Activated CD8-positive, alpha-beta memory T cell treated with anti-CD3 and anti-CD28 coated beads for 24 hours (primary cell): ENCODE data around the gene GSPT2.
"Not testable (repeated sequence)": the region's sequence is repeated elsewhere in the genome, so short reads cannot be mapped to it uniquely, and the experiment has no call there.

Source experiments
- DNase-seq: peaks from one replicate; pipeline ENCODE4 v3.0.0-alpha.2; 2020

GSPT2 gene

DNA sequence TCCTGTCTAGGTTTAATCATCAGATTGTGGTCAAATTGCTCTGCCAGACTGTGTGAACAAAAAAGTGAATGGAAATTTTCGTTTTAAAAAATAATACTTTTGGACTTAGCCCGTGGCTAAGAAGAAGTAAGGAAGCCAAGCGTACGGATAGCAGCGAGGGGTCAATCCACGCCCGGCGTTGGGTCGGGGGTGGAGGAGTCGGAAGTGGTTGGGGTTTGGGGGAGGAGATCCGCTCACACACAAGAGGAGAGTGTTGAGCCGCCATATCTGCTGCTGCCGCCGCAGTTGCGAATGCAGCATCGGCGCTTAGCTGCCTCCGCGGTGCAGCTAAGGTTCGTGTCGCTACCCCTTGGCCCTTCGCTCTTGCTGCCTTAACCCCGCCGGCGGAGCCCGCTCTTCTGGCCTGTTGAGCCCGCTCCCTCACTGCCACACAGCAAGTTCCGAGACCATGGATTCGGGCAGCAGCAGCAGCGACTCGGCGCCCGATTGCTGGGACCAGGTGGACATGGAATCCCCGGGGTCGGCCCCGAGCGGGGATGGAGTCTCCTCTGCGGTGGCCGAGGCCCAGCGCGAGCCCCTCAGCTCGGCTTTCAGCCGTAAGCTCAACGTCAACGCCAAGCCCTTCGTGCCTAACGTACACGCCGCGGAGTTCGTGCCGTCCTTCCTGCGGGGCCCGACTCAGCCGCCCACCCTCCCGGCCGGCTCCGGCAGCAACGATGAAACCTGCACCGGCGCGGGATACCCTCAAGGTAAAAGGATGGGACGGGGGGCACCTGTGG is at the start of gene GSPT2:
Gene GSPT2, plus strand, starts transcription at position 264 of the 779 bp plus-strand sequence. Its CDS starts 185 bp downstream, at position 449.
- DNase-seq = peak; percentile 75

DNA sequence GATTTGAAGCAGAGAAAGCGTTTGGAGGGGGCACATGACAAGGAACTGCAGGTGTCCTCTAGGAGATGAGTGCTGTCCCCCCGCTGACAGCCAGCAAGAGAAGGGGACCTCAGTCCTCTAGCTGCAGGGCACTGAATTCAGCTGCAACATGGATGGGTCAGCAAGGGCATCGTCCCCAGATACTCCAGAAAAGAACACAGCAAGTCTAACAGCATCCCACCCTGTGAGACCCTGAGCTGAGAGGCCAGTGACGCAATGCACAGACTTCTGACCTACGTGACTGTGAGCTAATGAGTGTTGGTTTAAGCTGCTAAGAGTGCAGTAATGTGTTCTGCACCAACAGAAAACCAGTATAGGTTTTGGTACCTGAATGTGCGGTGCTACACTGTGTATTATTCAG is 49.0 kb upstream of the GSPT2 start:
- no peak for DNase-seq

DNA sequence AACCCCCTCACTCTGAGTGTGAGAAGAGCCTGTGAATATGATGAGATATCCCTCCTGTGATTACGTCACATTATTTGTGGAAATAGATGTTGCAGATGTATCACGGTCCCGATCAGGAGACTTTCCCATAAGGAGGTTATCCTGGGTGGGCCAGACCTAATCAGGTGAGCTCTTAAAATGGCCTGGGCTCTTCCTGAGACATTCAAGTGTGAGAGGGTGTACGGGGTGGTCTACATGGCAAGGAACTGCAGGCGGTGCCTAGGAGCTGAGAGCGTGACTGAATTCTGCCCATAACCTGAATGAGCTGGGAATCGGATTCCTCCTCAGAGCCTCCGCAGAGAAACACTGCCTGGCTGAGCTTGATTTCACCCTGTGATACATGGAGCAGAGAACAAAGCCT is 45.8 kb upstream of the GSPT2 start:
- peak; percentile 40 for DNase-seq

DNA sequence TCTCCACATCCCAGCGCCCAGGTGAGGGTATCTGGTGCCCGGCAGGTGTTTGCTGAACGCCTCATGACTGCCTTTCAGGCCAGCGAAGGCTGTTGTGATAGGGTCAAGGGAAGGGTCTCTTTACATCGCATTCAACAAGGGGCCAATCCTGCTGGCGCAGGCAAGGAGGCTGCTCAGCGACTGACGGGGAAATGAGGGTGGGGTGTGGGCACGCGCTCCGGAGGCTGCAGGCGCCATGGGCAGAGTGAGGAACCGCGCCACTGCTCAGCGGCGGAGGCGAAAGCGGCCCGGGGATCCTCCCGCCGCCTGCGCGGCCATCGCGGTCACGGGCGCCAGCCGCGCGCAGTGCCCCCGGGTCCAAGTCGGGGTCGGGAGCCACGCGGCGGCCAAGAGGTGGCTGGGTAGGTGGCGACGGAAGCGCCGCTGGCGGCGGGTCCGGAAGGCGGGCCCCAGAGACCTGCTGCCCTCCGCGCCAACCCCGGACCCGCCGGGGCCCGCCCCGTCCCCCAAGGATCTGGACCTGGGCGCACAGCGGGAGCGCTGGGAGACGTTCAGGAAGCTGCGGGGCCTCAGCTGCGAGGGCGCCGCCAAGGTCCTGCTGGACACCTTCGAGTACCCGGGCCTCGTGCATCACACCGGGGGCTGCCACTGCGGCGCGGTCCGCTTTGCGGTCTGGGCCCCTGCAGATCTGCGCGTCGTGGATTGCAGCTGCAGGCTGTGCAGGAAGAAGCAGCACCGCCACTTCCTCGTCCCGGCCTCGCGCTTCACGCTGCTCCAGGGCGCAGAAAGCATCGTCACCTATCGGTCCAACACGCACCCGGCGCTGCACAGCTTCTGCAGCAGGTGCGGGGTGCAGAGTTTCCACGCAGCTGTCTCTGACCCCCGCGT is 32.7 kb upstream of the GSPT2 start, which contains the start of gene CENPVL1:
Gene CENPVL1, plus strand, starts transcription at position 236 of the 888 bp plus-strand sequence. Its CDS starts 0 bp downstream, at position 236.
- not testable (repeated sequence) for DNase-seq

DNA sequence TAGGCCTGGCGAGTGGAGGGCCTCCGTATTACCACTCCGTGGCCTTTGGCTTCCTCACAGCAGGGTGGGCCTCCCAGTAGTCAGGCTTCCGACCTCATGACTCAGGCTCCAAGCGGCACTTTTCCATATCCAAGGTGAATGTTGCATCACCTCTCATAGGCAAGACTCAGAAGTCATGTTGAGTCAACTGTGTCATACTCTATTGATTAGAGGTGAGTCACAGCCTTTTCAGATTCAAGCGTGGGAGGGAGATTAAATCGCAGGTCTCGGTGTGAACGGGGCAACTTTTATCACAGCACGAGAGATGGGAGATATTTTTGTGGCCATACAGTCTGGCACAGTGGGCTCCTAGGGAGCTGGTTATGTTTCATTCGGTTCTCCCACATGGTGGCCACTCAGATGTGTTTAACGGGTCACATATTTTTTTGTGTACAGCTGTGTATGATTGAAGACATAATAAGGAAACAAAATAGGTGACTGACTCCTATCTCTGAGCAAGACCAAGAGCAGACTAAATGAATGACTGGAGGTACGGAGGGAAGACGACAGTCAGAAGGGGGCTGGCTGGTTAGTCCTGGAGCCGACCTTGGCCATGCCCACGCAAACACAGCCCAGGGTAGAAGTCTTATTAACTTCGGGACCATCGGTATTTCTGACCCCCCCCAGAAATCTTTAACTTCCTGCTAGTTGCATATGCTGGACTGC is 30.1 kb upstream of the GSPT2 start:
- not testable (repeated sequence) for DNase-seq

DNA sequence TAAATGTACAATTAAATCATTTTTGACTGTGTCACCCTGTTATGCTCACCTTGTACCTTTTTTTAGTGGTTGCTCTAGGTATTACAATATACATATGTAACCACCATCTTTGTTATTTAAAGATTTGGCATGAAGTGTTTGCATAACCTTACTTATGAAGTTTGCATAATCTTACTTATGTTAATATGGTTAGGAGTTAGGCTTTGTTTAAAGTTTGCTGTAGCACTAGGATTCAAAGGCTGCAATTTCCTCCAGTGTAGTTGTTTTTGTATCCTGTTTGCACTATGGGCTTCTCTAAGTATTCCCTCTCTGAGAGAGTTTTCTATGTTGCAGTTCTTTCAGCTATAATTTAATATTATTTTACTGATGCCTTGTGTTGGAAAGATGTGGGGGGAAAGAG is 15.0 kb upstream of the GSPT2 start:
- no peak for DNase-seq

DNA sequence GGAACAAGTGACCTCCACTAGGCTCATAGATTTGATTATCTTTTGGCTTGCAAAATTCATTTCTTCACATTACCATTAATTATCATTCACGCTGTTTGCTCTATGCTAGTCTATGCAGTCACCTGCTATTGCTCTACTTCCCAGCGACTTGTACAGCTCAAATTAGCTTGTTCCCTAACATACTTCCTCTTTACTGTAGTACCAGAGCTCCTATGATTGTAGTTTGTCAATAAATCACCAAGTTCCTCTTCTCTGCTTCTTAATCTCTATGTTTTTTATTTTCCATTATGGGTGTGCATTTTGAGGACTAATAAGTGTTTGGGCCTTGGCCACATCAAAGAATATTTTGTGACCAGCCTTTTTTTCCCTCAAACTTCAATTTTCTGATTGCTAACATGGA is 6.2 kb upstream of the GSPT2 start:
- DNase-seq = no peak

DNA sequence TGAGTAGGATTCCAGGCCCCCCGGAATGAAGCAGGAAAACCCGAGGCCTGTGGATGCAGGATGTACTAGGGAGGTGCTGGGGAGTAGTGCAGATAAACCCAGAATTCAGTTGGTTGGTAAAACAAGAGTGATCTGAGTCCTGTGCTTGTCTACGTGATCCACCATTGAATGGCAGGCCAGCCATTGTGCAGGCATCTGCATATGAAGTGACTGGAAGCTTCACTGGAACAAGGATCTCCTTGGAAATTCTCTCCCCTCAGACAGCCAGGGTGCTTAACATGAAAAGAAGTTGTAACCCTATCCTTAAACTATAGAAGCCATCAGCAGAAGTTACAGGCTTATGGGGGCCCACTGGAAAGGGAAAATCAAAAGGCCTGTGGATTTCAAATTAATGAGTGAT is 656 bp upstream of the GSPT2 start:
- DNase-seq = no peak

DNA sequence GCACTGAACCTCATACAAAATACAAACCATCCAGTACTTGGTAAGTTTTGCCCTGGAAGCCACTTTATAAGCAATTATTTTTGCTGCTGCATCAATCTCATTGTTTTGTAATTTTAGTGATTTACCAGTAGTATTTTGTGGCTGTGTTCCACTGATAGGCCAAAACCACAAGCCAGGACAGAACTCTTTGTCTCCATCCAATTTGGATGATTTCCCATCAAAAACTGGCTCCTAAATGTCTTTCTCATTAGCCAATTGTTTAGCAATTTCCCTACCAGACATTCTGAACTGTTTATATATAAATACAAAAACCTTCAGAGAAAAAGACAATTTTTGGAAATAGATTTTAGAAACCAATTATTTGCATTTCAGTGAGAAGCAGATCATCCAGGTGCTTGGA is 4.4 kb downstream of the GSPT2 start:
- no peak for DNase-seq

DNA sequence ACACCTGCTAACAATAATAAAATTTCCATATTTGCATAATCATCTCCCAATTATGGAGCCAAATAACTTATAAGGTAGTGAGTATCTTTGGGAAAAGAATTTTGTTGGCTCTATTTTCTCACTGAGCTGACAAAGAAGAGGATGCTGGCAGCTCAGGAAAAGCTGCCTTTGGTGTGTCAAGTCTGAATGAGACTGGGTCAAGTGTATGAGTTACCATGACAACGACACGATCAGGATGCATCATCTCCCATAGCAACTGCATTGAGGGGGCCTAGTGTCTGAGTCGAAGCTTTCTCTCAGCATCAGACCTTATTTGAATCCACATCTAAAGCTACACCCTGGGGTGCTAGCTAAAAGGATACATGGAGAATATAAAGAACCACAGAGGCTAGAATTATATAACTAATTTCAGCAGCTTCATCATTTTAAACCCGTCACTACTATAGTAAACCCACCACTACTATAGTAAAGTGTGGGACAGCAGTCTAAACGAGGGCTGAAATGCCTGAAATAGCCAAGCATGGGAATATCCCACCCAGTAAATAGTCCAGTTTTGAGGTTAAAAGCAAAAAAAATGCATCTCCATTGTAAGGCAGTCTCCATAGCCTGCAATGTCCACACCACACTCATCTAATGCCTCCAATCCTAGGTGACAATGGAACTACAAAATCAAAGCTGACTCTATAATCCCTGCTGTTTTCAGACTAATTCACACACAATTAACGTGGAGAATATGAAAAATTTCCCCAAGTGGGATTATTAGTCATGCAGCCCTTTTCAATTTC is 16.0 kb downstream of the GSPT2 start:
- DNase-seq = no peak

DNA sequence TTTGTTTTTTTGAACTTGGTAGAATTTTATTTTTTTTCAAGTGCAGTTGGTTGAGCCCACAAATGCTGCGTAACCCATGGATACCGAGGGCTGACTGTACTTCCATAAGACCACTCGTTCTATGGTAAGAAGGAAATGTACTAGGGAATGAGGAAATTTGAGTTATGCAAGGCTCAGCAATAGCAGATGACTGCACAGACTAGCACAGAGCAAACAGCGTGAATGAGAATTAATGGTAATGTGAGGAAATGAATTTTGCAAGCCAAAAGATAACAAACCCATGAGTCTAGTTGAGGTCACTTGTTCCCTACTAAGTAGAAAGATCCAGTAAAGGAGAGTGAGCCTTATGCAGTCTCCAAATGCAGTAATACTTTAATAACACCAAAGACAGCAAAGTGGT is 17.4 kb downstream of the GSPT2 start:
- DNase-seq = no peak

DNA sequence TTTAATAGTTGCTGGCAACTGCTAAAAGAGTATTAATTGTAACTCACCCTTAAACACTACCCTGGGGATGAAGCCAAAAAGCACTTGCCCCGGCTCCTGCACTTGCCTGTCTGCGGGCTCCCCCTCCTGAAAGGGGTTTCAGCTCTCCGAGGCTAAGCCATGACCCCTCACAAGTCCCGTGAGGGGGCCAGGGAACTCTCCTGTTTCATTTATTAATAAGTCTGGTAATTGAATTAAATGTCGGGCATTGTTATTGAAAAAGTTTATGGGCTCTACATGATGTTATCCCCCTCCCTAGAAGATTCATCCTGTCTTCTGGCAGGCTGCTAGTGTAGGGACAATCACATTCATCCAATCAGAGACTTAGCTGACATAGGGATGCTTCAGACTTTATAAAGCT is 23.3 kb downstream of the GSPT2 start:
- DNase-seq = no peak

DNA sequence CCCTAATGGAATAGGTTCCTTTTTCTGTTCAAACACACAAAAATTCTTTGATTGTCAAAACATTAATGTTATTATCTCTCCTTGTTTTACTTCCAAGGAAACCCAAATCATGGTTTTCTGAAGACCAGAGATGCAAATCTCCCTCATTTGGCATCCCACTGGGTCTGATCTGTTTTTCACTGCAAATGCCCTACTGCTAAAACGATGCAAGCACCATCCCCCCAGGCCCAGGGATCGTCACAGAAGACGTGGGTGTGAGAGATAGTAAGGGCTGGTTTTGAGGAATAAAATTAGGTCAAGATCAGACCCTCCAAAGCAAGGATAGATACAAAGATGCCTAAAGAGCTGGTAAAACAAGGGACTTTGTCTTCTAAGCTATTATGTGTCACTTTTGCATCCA is 33.6 kb downstream of the GSPT2 start:
- no peak for DNase-seq

DNA sequence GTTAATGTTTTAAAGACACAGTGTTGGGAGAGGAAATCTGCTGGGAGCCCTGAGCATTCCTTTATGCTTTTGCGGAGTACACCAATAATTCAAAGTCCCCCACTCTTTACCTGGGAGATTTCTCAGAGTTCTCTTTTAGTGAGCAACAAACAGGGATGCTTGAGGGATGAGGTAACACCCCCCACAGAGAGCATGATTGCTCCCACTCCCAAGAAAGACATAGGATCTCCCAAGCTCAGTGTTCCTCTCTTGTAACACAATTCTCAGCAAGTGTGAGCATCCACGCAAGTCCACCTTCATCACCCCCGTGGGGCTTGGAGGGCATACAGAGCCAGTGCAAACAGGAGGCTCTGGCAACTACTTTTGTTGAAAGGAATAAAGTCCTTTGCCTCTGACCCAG is 36.1 kb downstream of the GSPT2 start:
- no peak for DNase-seq

DNA sequence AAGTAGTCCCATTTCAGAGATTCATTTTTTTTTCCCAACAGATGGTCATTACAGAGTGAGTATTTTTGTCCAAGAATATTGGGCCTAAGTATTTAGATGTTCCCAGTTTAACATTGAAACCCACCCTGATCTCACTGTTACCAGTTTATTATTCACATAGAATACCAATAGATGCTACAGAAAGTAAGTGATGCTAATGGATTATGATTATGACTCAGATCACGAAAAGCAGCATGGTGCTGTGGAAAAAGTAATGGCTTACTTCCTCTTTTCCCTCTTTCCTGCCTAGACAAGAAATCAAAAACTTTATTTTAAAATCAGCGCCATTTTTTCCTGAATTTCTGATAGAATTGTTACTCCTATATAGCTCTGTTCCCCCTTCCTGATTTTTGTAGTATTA is 51.9 kb downstream of the GSPT2 start:
- no peak for DNase-seq
